DMS79 treated with DMSO at 0.1 percent for 48 hours (cell line): Measurements from ENCODE around the gene PTPN1.
A peak's percentile ranks its signal among the peaks of the same experiment; 100 is the strongest.

Experiments
- DNase-seq: peaks from one replicate; lab custom pipeline; 2025; lab: John Stamatoyannopoulos, UW

The PTPN1 gene

DNA sequence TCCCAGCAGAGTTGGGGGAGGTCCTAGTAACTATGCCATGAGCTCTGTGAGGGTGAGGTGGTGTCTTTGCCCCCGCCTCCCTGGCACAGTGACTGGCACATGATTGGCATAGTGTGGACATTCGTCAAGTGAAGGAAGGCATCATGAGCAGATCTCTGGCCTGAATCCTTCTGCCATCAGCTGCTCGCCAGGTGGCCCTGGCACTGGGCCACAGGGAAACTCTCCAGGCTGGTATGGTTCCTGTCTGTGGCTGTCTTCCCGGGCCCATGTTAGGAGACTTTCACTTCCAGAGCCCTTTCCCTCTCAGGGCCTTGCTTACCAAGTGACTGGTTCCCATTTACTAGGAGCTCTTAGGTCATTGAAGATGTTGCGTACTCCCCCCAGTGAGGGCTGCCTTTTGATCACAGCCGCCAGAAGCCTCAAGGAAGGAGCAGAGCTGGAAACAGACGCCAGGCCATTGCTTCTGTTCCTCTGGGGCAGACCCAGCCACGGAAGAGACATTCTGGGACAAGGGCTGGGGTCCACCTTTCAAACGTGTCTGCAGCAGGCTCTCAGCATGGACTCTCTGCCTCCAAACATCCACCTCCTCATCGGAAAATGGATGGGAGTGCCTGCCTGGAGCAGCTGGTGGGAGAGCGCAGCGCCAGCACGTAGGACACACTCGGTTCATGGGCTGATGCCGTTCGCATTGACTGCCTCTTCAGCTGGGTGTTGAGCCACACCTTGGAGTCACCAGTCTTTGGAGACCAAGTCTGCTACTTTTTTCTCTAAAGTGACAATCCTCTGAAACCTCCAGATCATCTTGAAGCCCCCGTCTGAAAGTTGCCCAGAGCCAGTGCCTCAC lies 67.2 kb downstream of the PTPN1 start:
- peak; percentile 67 for DNase-seq

DNA sequence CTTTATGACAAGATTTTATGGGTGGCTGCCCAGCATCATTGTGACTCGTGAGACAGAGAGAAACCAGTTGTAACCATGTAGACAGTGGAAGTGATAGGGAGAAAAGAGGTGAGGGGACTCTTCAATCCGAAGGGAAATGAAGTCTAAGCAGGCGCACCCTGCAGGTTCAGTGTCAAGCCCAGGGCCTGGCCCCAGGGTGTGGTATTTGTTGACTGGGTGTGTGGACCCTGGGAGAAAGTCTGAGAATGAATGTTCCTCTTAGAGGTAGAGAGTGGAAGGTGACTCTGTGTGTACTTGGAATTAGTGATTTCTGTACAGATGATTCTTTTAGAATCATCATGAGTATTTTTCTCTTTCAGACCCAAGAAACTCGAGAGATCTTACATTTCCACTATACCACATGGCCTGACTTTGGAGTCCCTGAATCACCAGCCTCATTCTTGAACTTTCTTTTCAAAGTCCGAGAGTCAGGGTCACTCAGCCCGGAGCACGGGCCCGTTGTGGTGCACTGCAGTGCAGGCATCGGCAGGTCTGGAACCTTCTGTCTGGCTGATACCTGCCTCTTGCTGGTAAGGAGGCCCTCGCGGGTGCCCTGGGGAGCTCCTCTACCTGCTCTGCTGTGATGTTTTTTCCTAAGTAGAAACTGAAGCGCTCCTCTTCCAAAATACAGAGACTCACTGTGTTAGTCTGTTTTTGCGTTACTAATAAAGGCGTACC lies 68.0 kb downstream of the PTPN1 start:
- DNase-seq, result no peak

DNA sequence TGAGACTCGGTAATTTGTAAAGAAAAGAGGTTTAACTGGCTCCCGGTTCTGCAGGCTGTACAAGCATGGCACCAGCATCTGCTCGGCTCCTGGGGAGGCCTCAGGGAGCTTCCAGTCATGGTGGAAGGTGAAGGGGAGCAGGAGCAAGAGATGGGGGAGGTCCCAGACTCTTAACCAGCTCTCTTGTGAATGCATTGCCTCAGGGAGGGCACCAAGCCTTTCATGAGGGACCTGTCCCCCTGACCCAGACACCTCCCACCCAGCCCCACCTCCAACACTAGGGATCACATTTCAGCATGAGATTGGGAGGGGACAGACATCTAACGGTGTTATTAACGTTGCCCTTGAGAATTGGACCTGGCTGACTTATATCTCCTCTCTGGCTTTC lies 68.6 kb downstream of the PTPN1 start:
- no peak for DNase-seq

DNA sequence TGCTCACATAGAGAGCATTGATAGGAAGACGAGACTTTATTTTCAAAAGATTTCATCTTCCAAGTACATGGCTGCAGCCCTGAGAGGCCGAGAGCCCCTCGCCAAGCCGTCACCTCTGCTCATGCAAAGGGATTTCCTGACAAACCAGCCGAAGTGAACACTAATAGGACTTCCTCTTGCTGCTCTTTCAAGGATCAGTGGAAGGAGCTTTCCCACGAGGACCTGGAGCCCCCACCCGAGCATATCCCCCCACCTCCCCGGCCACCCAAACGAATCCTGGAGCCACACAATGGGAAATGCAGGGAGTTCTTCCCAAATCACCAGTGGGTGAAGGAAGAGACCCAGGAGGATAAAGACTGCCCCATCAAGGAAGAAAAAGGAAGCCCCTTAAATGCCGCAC lies 69.3 kb downstream of the PTPN1 start:
- DNase-seq, result no peak

DNA sequence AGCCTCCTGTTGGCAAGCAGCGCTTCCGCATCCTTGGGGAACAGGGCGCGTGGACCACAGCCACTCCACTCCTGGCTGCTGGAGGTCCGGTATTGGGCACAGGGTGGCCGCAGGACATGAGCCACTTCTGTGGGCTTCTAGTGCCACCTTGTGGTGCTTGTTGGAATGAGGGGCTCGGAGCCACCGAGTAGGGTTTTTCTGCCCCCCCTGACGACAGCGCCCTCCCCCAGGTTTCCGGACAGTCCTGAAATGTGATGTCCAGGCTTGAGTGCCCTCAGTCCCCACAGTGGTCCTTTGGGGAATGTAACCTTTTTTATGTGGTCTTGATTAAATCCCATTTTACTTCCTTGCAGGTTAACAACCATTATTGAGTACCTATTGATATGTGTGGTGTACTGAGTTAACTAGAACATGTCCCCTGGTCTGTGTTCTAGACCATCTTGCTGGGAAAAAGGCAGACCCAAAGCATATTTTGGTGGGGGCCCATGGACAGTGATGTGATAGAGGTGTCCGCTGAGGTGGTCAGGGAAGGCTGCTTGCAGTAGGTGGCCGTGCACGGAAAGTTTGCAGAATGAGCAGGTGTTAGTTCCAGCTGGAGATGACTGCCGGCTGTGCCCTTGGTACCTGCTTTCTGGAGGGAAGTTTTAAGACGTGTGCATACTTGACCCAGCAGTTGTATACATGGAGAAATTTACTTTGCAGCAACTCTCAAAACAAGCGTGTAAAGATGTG lies 70.0 kb downstream of the PTPN1 start:
- DNase-seq, result peak; percentile 15

DNA sequence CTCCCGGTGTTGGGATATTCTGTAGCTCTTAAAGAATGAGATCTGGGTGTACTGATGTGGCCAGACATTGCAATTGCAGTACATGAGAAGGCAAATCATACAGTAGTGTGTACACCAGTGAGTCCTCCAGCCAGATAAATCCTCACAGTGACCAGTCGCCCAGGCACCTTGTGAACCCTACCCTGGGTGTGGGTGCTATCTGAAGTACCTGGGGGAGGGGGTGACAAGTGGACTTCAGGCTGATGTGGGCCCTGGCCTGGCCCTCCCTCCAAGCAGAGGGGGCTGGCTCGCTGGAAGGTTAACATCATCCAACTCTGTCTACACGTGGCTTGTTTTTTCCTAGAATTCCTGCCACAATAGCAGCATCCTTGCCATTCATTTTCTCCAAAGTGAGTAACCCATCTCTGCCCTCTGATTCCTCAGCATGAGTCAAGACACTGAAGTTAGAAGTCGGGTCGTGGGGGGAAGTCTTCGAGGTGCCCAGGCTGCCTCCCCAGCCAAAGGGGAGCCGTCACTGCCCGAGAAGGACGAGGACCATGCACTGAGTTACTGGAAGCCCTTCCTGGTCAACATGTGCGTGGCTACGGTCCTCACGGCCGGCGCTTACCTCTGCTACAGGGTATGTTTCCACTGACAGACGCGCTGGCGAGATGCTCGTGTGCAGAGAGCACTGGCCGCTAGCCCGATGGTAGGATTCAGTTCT lies 70.8 kb downstream of the PTPN1 start:
- DNase-seq, result no peak

DNA sequence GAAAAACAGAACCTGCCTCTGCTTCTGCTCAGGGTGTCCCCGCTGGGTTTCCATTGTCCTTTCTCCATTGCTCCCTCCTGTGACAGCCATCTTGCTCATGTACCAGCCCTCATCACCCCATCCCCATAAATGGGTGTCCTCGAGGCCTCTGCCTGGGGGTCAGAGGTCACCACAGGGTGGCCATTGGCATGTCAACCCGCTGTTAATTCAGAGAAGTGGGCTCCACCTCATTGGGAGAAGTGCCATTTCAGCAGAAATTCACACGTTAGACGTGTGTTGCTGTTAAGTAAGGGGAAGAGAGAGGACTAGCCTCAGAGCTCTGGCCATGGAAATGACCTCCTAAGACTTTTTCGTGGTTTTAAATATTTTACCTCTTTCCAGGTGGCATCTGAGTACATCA lies 71.9 kb downstream of the PTPN1 start:
- DNase-seq, result no peak

DNA sequence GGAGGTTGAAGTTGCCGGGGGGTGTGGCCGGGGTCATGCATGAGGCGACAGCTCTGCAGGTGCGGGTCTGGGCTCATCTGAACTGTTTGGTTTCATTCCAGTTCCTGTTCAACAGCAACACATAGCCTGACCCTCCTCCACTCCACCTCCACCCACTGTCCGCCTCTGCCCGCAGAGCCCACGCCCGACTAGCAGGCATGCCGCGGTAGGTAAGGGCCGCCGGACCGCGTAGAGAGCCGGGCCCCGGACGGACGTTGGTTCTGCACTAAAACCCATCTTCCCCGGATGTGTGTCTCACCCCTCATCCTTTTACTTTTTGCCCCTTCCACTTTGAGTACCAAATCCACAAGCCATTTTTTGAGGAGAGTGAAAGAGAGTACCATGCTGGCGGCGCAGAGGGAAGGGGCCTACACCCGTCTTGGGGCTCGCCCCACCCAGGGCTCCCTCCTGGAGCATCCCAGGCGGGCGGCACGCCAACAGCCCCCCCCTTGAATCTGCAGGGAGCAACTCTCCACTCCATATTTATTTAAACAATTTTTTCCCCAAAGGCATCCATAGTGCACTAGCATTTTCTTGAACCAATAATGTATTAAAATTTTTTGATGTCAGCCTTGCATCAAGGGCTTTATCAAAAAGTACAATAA lies 72.5 kb downstream of the PTPN1 start:
- no peak for DNase-seq

DNA sequence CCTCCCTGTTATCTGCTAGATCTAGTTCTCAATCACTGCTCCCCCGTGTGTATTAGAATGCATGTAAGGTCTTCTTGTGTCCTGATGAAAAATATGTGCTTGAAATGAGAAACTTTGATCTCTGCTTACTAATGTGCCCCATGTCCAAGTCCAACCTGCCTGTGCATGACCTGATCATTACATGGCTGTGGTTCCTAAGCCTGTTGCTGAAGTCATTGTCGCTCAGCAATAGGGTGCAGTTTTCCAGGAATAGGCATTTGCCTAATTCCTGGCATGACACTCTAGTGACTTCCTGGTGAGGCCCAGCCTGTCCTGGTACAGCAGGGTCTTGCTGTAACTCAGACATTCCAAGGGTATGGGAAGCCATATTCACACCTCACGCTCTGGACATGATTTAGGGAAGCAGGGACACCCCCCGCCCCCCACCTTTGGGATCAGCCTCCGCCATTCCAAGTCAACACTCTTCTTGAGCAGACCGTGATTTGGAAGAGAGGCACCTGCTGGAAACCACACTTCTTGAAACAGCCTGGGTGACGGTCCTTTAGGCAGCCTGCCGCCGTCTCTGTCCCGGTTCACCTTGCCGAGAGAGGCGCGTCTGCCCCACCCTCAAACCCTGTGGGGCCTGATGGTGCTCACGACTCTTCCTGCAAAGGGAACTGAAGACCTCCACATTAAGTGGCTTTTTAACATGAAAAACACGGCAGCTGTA lies 73.4 kb downstream of the PTPN1 start:
- DNase-seq, result no peak

DNA sequence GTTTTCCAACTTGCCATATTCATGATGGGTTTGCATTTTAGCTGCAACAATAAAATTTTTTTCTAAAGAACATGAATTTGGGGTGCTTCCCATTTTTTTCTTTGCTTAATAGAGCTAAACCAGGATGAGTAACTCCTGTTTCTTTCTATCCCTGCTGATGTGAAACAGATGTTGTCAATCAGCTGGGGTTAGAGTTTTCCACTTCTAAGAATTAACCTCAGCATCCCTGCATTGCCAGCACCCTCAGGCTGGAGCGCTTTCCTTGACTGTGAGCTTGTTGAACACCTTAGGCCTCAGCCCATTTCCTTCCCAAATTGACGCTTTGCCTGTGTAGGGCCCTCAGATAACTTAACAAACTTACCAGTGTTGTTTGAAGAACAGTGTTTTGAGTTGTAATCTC lies 74.5 kb downstream of the PTPN1 start:
- DNase-seq, result no peak

DNA sequence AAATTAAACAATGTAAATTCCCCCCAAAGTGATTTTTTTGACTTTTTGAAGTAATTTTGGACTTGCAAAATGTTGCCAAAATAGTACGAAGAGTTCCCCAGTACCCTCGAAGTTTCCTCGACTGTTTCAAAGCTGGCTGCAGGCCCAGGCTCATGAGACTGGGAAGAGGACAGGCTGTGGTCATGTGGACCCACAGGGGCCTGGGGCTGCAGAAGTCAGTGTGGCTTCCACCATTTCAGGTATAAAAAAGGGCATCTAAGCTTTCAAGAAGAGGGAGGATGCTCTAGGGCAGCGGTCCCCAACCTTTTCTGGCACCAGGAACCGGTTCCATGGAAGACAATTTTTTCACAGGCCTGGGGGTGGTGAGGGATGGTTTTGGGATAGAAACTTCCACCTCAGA lies 75.0 kb downstream of the PTPN1 start:
- no peak for DNase-seq

DNA sequence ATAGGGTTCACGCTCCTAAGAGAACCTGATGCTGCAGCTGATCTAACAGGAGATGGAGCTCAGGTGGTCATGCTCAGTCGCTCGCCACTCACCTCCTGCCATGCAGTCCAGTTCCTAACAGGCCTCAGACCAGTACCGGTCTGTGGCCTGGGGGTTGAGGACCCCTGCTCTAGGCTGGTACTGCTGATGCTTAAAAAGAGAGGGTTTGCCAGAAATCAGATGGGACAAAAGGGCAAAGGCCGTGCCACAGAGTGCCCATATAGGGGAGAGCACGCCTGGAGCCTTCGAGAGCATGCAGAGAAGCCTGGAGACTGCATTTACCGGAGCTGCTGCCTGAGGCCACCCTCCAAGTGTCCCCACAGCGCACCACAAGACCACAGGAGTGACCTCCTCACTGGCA lies 75.5 kb downstream of the PTPN1 start:
- DNase-seq, result peak; percentile 22

DNA sequence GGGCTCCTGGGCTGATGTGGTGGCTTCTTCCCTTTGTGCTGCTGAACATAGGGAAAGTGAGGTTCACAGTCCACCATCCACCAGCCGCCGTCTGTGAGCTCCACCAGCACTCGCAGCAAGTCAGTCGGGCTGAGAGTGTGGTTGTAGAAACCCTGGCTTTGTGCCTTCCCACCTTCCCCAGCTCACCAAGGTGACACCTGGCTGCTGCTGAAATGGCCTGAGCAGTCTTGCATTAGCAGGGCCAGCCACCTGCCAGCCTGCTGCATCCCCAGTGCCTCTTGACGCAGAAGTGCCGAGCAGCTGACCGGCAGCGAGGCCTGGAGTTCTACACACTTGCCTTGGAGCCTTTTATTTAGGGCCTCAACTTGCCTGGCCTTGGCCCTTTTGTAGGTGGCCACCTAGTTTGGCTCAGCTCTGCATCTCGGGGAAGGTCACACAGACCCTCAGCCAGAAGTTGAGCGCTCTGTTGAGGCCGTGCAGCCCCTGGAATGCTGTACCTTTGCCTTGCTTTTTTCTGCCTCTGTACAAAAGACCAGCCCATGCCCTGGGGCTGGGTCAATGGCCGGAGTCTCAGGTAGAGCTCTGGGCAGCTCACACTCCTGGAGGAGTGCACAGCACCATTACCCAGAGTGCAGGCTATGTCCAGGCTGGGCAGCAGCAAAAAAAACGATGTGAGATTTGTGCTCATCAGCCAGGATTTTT lies 76.5 kb downstream of the PTPN1 start:
- peak; percentile 82 for DNase-seq

DNA sequence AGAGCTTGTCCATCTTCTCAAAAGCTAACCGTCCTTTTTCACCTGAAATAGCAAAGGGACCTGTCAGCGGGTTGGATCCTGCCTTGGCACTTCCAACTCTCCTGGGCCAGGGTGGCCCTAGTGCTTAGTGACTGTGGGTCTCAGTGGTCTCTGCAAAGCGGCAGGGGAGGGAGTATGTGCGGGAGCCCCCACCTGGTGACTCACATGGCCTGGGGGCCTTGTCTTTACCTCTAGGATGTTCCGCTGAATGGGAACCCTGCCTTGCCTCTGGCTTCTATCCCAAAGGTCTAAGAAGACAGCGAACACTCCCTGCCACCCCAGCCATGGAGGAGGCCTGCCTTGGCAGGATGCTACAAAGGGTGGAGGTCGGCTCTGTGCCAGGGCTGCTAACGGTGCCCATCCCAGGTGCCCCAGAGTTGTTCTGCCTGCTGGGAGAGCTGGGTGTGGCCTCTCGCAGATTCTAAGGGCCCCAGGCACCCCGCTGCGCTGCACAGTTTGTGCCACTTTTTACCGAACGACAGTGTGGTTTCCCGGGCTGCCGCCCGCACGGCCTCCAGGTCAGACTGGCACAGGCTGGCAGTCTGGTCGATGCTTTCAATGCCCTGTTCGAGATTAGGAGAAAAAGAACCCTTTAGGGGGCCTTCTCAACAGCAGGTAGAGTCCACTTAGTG lies 77.2 kb downstream of the PTPN1 start:
- peak; percentile 81 for DNase-seq

DNA sequence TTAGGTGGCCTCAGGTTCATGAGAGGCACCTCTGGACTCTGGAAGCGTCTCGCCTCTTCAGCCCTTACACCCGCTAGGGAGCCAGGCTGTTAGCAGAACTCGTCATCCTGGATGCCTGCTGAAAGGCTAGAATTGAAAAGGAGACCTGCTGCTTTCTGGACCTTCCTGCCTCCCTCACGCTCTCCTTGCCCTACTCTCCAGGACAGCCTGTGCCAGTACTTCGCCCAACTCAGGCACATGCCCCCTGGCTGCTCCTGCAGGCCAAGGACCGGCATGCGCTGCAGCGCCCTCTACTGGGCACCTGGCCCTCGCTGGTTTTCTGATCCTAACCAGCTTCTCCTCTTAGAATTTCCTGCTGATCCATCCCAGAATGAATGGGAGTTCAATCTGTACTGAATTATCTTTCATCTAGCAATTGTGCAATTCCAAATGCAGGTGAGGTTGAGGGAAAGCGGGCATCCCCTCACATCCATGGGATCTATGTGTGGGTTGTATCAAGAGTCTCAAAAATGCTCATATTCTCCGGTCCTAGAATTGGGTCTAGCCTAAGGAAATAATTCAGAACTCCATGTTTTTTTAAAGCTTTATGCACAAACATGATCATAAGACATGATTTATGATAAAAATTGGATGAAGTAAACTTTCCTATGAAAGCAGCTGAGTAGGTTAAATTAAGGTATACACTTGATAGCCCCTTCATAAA lies 78.0 kb downstream of the PTPN1 start:
- DNase-seq, result peak; percentile 79

DNA sequence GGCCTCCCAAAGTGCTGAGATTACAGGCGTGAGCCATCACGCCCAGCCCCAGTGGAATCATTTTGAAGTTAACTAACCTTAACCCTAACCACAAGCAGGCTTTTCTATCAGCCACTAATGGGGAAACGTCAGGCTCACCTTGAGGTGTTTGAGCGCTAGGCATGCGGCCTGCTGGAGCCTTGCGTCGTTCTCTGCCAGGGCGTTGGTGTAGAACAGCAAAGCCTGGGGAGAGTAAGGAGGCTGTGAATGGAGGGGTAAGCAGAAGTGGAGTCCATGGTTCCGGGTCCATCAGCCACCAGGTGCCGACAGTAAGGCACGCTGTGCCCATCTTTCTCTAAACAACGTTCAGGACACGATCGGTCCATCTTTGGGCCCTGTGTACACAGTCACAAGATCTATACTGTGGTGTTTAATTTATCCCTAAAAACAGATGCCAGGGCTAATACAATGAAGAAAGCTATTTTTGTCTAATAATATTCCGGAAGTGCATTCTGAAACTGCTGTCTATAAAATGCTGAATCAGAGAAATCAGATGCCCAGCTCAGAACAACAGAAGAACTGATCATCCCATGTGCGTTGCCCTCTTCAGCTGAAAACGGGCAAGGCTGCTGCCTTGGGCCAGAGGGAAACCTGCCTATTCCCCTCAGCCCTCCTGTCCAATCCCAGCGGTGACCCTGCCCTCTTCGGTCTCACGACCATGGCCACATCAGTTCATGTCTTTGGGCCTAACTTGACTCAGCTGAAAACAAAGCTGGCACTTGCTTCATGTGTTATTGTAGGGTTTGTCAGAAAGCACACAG lies 79.6 kb downstream of the PTPN1 start:
- DNase-seq, result no peak

DNA sequence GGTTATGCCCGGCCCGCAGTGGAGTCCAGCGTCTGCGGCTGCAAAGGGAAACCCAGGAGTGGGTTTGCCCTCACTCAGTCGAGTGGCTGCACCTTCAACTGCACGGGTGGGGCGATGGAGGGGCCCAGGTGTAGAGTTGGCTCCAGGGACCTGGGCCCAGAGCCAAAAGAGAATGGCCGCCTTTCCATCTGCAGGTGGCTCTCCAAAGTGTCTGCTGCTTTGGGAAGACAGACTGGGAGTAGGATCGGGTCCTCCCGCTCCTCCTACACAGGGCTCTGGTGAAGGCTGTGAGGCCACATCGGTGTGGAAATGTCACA lies 80.1 kb downstream of the PTPN1 start:
- peak; percentile 53 for DNase-seq

DNA sequence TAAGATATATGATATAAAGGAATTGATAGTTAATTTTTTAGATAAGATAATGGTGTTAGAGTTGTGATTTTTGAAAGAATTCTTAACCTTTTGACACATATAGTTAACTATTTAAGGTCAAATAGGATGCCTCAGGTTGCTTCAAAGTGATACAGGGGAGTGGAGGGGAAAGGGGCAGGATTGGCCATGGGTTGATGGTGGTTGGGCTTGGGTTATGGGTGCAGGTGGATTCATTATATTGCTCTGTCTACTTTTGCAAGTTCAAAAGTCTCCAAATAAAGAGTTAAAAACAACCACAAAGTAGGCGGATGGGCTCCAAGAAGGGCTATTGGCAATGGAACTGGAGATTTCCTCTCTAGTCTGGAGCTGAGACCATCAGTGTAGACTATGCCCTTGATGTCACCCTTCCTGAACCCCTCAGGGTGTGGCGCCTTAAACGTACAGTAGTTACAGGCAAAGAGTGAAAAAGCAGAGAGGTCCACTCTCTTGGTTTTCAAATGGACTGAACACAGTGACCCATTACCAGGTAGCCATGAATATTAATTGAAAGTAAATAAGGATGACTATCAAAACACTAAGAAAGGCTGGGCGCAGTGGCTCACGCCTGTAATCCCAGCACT lies 81.2 kb downstream of the PTPN1 start:
- no peak for DNase-seq
